MCF 10A (cell line): ENCODE measurements around the gene FLT1. TPM values are rescaled to one million over a fixed set of nuclear protein-coding genes. Genes with fewer than 3 reads are reported as not detected.

Experiments
- BruUV-seq: library from RNA; stranded (reverse); fragments of 400-500 nt; replicated peaks from 2 replicates; lab custom pipeline; 2021; lab: Mats Ljungman, UMichigan
- CTCF ChIA-PET: fragments of 300-600 bp; sonication (Branson Sonifier 250); formaldehyde crosslinking; extraction: SDS; loops from one replicate; lab custom pipeline; 2021; ENCODE audit warnings: antibody characterized with exemption, inconsistent platforms; lab: Yijun Ruan, JAX
- POLR2A ChIA-PET: fragments of 300-600, 350-650 bp; sonication (Branson Sonifier 250); formaldehyde crosslinking; extraction: SDS; loops from one replicate; lab custom pipeline; 2020; ENCODE audit warnings: antibody characterized with exemption, inconsistent platforms; lab: Yijun Ruan, JAX
- DNase-seq: peaks from one replicate; pipeline ENCODE4 v3.0.0-alpha.2; 2018; ENCODE audit not compliant: unreplicated experiment
- H3K27ac Mint-ChIP-seq: one replicate; pipeline ENCODE4 v1.8.0; 2022; ENCODE audit warnings: mild to moderate bottlenecking, low read depth, mixed read lengths; ENCODE audit not compliant: unreplicated experiment
- H3K27me3 Mint-ChIP-seq: one replicate; pipeline ENCODE4 v1.8.0; 2022; ENCODE audit warnings: mixed read lengths; ENCODE audit not compliant: insufficient read depth, unreplicated experiment
- H3K36me3 Mint-ChIP-seq: one replicate; pipeline ENCODE4 v1.8.0; 2022; ENCODE audit warnings: mild to moderate bottlenecking, moderate library complexity, mixed read lengths; ENCODE audit not compliant: insufficient read depth, unreplicated experiment
- H3K4me1 Mint-ChIP-seq: one replicate; pipeline ENCODE4 v1.8.0; 2022; ENCODE audit warnings: mixed read lengths; ENCODE audit not compliant: insufficient read depth, unreplicated experiment
- H3K4me3 Mint-ChIP-seq: one replicate; pipeline ENCODE4 v1.8.0; 2022; ENCODE audit warnings: mild to moderate bottlenecking, moderate library complexity, mixed read lengths; ENCODE audit not compliant: unreplicated experiment
- H3K9me3 Mint-ChIP-seq: one replicate; pipeline ENCODE4 v1.8.0; 2022; ENCODE audit warnings: mixed read lengths; ENCODE audit not compliant: unreplicated experiment
- intact Hi-C: fragments of 100-400 bp; cut with micrococcal nuclease; formaldehyde crosslinking; loops from 2 replicates; pipeline ENCODE4 v1.14.1; 2022
- total RNA-seq: library from RNA; stranded (reverse); gene quantifications from 2 replicates; pipeline ENCODE4 v1.2.3, GENCODE V29; 2022
- TF ChIP-seq, protein P1 (sequence below): fragments of 200-600 bp; IDR thresholded peaks from one replicate; pipeline ENCODE4 v1.8.0; 2022; ENCODE audit warnings: antibody characterized with exemption, mild to moderate bottlenecking; ENCODE audit not compliant: unreplicated experiment

The FLT1 gene
- total RNA-seq, 1 experiment from 2014 or later, result not detected

DNA sequence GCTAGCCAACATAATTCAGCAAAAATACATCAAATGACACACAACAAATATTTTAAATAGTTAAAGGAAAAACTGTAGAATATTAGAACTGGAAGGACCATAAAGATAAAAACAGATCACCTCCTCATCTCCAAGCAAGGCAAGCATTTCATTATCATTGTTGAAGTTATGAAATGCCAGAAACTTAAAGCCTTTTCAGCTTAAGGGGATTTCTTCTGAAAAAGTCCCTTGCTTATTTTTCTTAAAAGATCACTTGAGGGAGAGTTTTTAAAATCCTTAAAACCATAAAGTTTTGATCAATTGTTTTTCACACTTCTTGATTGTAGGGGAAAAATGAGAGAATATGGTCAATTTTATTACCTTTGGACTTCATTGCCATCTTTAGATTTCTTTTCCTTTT, 37.4 kb downstream of the FLT1 start:
- intact Hi-C loops, result no loop called here
- H3K36me3 Mint-ChIP-seq, result no peaks in the 10 kb centered on the region
- H3K4me1 Mint-ChIP-seq, result no peaks in the 10 kb centered on the region
- CTCF ChIA-PET, result no interaction called here
- POLR2A ChIA-PET, result no interaction called here
- no peak overlapping the region for H3K27ac Mint-ChIP-seq
- no peaks in the 10 kb centered on the region for H3K9me3 Mint-ChIP-seq
- BruUV-seq, result no TSS peak
- DNase-seq, result no peak
- H3K4me3 Mint-ChIP-seq, result no peak overlapping the region
- TF ChIP-seq, protein P1, sequence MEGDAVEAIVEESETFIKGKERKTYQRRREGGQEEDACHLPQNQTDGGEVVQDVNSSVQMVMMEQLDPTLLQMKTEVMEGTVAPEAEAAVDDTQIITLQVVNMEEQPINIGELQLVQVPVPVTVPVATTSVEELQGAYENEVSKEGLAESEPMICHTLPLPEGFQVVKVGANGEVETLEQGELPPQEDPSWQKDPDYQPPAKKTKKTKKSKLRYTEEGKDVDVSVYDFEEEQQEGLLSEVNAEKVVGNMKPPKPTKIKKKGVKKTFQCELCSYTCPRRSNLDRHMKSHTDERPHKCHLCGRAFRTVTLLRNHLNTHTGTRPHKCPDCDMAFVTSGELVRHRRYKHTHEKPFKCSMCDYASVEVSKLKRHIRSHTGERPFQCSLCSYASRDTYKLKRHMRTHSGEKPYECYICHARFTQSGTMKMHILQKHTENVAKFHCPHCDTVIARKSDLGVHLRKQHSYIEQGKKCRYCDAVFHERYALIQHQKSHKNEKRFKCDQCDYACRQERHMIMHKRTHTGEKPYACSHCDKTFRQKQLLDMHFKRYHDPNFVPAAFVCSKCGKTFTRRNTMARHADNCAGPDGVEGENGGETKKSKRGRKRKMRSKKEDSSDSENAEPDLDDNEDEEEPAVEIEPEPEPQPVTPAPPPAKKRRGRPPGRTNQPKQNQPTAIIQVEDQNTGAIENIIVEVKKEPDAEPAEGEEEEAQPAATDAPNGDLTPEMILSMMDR, result no peak
- peaks cover 39% of the 10 kb centered on the region for H3K27me3 Mint-ChIP-seq

DNA sequence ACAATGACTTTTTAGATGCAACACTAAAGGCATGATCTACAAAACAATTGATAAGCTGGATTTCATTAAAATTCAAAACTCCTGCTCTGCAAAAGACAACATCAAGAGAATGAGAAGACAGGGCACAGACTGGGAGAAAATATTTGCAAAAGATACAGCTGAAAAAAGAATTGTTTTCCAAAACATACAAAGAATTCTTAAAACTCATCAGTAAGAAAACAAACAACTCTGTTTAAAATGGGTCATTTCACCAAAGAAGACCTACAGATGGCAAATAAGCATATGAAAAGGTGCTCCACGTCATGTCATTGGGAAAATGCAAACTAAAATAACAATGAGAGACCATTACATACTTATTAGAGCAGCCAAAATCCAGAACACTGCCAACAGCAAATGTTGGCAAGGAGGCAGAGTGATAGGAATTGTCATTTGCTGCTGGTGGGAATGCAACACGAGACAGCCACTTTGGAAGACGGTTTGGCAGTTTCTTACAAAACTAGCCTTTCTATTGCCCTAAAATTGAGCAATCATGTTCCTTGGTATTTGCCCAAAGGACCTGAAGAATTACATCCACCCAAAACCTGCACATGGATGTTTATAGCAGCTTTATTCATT, 39.2 kb downstream of the FLT1 start:
- no peak overlapping the region for H3K4me3 Mint-ChIP-seq
- peak; percentile 14 for DNase-seq
- no peaks in the 10 kb centered on the region for H3K9me3 Mint-ChIP-seq
- H3K27me3 Mint-ChIP-seq, result peaks cover 39% of the 10 kb centered on the region
- ChIA-PET POLR2A (no interaction called here), CTCF (no interaction called here)
- no peak overlapping the region for H3K27ac Mint-ChIP-seq
- no TSS peak for BruUV-seq
- TF ChIP-seq, protein P1, result no peak
- no peaks in the 10 kb centered on the region for H3K36me3 Mint-ChIP-seq
- no peaks in the 10 kb centered on the region for H3K4me1 Mint-ChIP-seq
- intact Hi-C loops, result no loop called here

DNA sequence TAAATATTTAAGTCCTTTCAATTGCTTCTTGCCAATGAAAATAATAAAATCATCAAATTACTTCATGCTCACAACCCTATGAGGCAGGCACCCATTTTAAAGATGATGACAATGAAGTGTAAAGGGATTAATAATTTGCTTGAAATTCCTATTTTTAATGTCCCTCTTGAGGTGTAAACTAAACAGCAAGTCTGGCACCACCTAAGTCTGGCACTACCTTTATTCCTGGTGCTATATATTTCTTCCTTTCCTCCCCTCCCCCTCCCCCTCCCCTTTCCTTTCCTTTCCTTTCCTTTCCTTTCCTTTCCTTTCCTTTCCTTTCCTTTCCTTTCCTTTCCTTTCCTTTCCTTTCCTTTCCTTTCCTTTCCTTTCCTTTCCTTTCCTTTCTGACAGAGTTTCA, 42.2 kb downstream of the FLT1 start:
- Mint-ChIP-seq H3K27ac (no peak overlapping the region), H3K4me1 (no peaks in the 10 kb centered on the region)
- TF ChIP-seq, protein P1, result no peak

DNA sequence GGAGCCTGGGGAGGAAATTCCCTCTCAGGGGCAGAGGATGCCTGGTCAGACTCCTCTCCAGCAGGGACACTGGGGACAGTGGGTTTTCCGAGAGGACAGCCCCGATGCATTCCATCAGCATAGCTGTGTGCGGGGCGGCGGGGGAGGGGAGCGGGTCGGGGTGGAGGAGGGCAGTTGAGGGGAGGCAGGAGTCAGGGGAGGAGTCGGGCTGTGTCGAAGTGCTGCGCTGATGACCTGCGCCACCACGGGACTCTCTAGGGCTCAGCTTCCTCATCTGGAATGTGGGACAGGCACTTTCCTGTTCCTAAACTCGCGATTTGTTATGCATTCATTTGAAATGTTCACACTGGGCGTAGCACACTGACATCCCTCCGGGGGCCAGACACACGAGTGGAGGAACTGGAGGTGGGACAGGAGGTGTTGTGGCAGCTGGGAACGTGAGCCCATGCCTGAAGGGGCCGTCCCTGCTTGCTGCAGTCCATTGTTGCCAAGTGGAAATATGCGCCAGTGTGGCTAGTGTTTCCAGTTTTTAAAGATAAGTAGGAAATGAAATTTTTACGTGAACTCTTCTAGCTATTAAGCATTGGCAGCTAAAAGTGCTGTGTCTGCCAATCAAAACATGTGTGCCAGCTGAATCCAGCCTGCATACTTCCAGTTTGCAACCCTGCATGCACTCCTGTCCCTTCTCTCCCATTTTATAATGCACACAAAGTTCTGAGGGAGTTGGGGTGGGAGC, 43.3 kb downstream of the FLT1 start:
- intact Hi-C loops, result no loop called here
- peak; percentile 31 for DNase-seq
- no peaks in the 10 kb centered on the region for H3K4me1 Mint-ChIP-seq
- H3K27me3 Mint-ChIP-seq, result peaks cover 27% of the 10 kb centered on the region
- no peaks in the 10 kb centered on the region for H3K9me3 Mint-ChIP-seq
- TF ChIP-seq, protein P1, result no peak
- ChIA-PET POLR2A (interaction anchor here (0.8 to 0.9 kb wide), 2 partner anchors 8 to 70 kb away, joined by 3 read pairs; no protein-coding TSS in a partner anchor), CTCF (interaction anchor here (0.7 kb wide), 1 partner anchor 26 kb away, joined by 3 read pairs; no protein-coding TSS in a partner anchor)
- no TSS peak for BruUV-seq
- no peak overlapping the region for H3K27ac Mint-ChIP-seq
- no peaks in the 10 kb centered on the region for H3K36me3 Mint-ChIP-seq
- H3K4me3 Mint-ChIP-seq, result peak overlapping the region; percentile 53

More for the DNA sequence above, 42.2 kb downstream of the FLT1 start:
- intact Hi-C loops, result no loop called here
- no peaks in the 10 kb centered on the region for H3K9me3 Mint-ChIP-seq
- no peak overlapping the region for H3K4me3 Mint-ChIP-seq
- ChIA-PET CTCF (no interaction called here), POLR2A (no interaction called here)
- no peaks in the 10 kb centered on the region for H3K36me3 Mint-ChIP-seq
- DNase-seq, result no peak
- BruUV-seq, result no TSS peak
- H3K27me3 Mint-ChIP-seq, result peaks cover 38% of the 10 kb centered on the region
